Measurements from ENCODE around the gene IKZF1.

Gene IKZF1

DNA sequence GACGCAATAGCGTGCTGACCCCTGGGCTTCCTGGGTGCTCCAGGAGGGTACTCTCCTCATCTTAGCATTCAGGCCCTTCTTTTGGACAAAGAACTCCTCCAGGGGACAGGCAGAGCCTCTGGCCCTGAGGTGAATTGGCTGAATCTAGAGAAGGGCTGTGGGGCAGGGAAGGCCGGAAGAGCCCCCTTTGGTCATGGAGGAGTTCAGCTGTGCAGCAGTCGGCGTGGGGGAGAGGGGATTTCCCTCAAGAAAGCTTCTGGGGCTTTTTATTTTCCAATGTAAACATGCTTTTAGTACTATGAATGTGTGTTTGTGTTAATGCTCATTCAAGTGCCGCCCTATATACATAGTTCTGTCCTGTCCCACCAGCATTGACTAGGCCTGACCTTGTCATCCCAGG lies 106.8 kb downstream of the IKZF1 start:
- H3K27me3 ChIP-seq (ENCODE audit: control insufficient read depth, low read length) = no peaks in the 10 kb centered on the region
- peak overlapping the region; percentile 62 for H3K27ac ChIP-seq (ENCODE audit: low read depth, low read length)
- no peaks in the 10 kb centered on the region for H3K9me3 ChIP-seq (ENCODE audit: control insufficient read depth, insufficient read depth, low read length)
- H3K79me2 ChIP-seq (ENCODE audit: control insufficient read depth, low read length) = no peaks in the 10 kb centered on the region
- H3K4me1 ChIP-seq (ENCODE audit: control insufficient read depth, low read length) = peaks cover 78% of the 10 kb centered on the region
- peaks cover 18% of the 10 kb centered on the region; the same call in 1 of the 2 replicates for H3F3A ChIP-seq (ENCODE audit: control insufficient read depth, insufficient read depth)
- peak overlapping the region; percentile 61 for H3K4me2 ChIP-seq (ENCODE audit: low read length)
- no peak for TF ChIP-seq EZH2phosphoT487 (IDR thresholded peaks at IDR 0.05; ENCODE audit: borderline replicate concordance, low read length)
- TF ChIP-seq, protein P1, sequence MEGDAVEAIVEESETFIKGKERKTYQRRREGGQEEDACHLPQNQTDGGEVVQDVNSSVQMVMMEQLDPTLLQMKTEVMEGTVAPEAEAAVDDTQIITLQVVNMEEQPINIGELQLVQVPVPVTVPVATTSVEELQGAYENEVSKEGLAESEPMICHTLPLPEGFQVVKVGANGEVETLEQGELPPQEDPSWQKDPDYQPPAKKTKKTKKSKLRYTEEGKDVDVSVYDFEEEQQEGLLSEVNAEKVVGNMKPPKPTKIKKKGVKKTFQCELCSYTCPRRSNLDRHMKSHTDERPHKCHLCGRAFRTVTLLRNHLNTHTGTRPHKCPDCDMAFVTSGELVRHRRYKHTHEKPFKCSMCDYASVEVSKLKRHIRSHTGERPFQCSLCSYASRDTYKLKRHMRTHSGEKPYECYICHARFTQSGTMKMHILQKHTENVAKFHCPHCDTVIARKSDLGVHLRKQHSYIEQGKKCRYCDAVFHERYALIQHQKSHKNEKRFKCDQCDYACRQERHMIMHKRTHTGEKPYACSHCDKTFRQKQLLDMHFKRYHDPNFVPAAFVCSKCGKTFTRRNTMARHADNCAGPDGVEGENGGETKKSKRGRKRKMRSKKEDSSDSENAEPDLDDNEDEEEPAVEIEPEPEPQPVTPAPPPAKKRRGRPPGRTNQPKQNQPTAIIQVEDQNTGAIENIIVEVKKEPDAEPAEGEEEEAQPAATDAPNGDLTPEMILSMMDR (IDR thresholded peaks at IDR 0.05; ENCODE audit: low read depth, low read length, poor library complexity, severe bottlenecking) = no peak
- no peaks in the 10 kb centered on the region for H3K9me2 ChIP-seq (replicated peaks; ENCODE audit: control insufficient read depth, low read length)
- H3K36me3 ChIP-seq (ENCODE audit: control insufficient read depth, low read length) = no peaks in the 10 kb centered on the region
- no peaks in the 10 kb centered on the region for H4K20me1 ChIP-seq (ENCODE audit: control insufficient read depth, insufficient read depth, low read depth, low read length)
- H3K4me3 ChIP-seq (ENCODE audit: low read length) = peak overlapping the region; percentile 45

- Histone ChIP-seq H3K4me1 (ENCODE audit: control insufficient read depth, low read length) (peaks cover 80% of the 10 kb centered on the region), H3K36me3 (ENCODE audit: control insufficient read depth, low read length) (no peaks in the 10 kb centered on the region), H3K4me2 (ENCODE audit: low read length) (peak overlapping the region; percentile 41), H3K9me3 (ENCODE audit: control insufficient read depth, insufficient read depth, low read length) (no peaks in the 10 kb centered on the region), H3K27me3 (ENCODE audit: control insufficient read depth, low read length) (no peaks in the 10 kb centered on the region), H3K4me3 (ENCODE audit: low read length) (peak overlapping the region; percentile 7; the same call in 1 of the 2 replicates), H3K9me2 (replicated peaks; ENCODE audit: control insufficient read depth, low read length) (no peaks in the 10 kb centered on the region), H4K20me1 (ENCODE audit: control insufficient read depth, insufficient read depth, low read depth, low read length) (no peaks in the 10 kb centered on the region), H3F3A (ENCODE audit: control insufficient read depth, insufficient read depth) (peaks cover 7% of the 10 kb centered on the region; the same call in 1 of the 2 replicates), H3K79me2 (ENCODE audit: control insufficient read depth, low read length) (no peaks in the 10 kb centered on the region), H3K27ac (ENCODE audit: low read depth, low read length) (no peak overlapping the region; the same call in 1 of the 2 replicates)
- TF ChIP-seq, protein P1 (IDR thresholded peaks at IDR 0.05; ENCODE audit: low read depth, low read length, poor library complexity, severe bottlenecking) = no peak
- TF ChIP-seq EZH2phosphoT487 (IDR thresholded peaks at IDR 0.05; ENCODE audit: borderline replicate concordance, low read length) = no peak
Measured at GRCh38 chr7:50412973-50413372, 108.5 kb downstream of the IKZF1 start.

- Histone ChIP-seq H3K27me3 (ENCODE audit: control insufficient read depth, low read length) (no peaks in the 10 kb centered on the region), H3K4me2 (ENCODE audit: low read length) (peak overlapping the region; percentile 41; the same call in 1 of the 2 replicates), H3K9me2 (replicated peaks; ENCODE audit: control insufficient read depth, low read length) (no peaks in the 10 kb centered on the region), H3K36me3 (ENCODE audit: control insufficient read depth, low read length) (no peaks in the 10 kb centered on the region), H3K4me1 (ENCODE audit: control insufficient read depth, low read length) (peaks cover 78% of the 10 kb centered on the region), H4K20me1 (ENCODE audit: control insufficient read depth, insufficient read depth, low read depth, low read length) (no peaks in the 10 kb centered on the region), H3K9me3 (ENCODE audit: control insufficient read depth, insufficient read depth, low read length) (no peaks in the 10 kb centered on the region), H3K4me3 (ENCODE audit: low read length) (no peak overlapping the region), H3F3A (ENCODE audit: control insufficient read depth, insufficient read depth) (0 out of 2 replicates have a peak, but pooled peaks cover 4% of the 10 kb centered on the region), H3K79me2 (ENCODE audit: control insufficient read depth, low read length) (no peaks in the 10 kb centered on the region), H3K27ac (ENCODE audit: low read depth, low read length) (no peak overlapping the region)
- TF ChIP-seq EZH2phosphoT487 (IDR thresholded peaks at IDR 0.05; ENCODE audit: borderline replicate concordance, low read length) = no peak
- TF ChIP-seq, protein P1 (IDR thresholded peaks at IDR 0.05; ENCODE audit: low read depth, low read length, poor library complexity, severe bottlenecking) = no peak
Measured at GRCh38 chr7:50413561-50413960, 109.0 kb downstream of the IKZF1 start.
